Sigmoid colon (tissue), 7 donors: ENCODE data around the gene GIGYF2. TPM values are rescaled to one million over a fixed set of nuclear protein-coding genes. Genes with fewer than 3 reads are reported as not detected.

Experiments
- DNase-seq: peaks from one replicate; pipeline ENCODE4 v3.0.0-alpha.2; 2019
- H3K27ac ChIP-seq, 4 donors: fragments of 200-600 bp; sonication (generic); one replicate each; pipeline ENCODE4 v1.5.1; 2016 to 2019; ENCODE audit warnings: mild to moderate bottlenecking in 1 of 4
- H3K27me3 ChIP-seq, 3 donors: fragments of 200-600 bp; sonication (generic); one replicate each; pipeline ENCODE4 v1.5.1; 2019; ENCODE audit warnings: mild to moderate bottlenecking in 1 of 3
- H3K36me3 ChIP-seq, 4 donors: fragments of 200-600 bp; sonication (generic); one replicate each; pipeline ENCODE4 v1.5.1; 2016 to 2019
- H3K4me1 ChIP-seq, 4 donors: fragments of 200-600 bp; sonication (generic); one replicate each; pipeline ENCODE4 v1.5.1; 2017 to 2019
- H3K4me3 ChIP-seq, 4 donors: fragments of 200-600 bp; sonication (generic); one replicate each; pipeline ENCODE4 v1.5.1; 2017 to 2019; ENCODE audit warnings: mild to moderate bottlenecking in 2 of 4, moderate library complexity in 1 of 4
- H3K9me3 ChIP-seq, 4 donors: fragments of 200-600 bp in 3 of 4; sonication (generic) in 3 of 4; one replicate each; pipeline versions ENCODE4 v1.5.1 to v1.6.1; 2013 to 2019
- CTCF ChIP-seq, 4 experiments: fragments of 450-650 bp in 3 of 4; fragments of 200-600 bp in 1 of 4; IDR thresholded peaks; one replicate each; pipeline ENCODE4 v1.5.1; 2016 to 2019; ENCODE audit warnings: antibody characterized with exemption in 4 of 4, mild to moderate bottlenecking in 3 of 4, moderate library complexity in 2 of 4
- EP300 ChIP-seq, 4 donors: sonication (generic); formaldehyde crosslinking; IDR thresholded peaks; one replicate each; pipeline ENCODE4 v1.6.1; 2017; ENCODE audit warnings: antibody characterized with exemption in 4 of 4
- POLR2A ChIP-seq, 2 donors: fragments of 450-650 bp; IDR thresholded peaks; one replicate each; pipeline ENCODE4 v1.6.1; 2016; ENCODE audit warnings: antibody characterized with exemption in 2 of 2, mild to moderate bottlenecking in 2 of 2, moderate library complexity in 2 of 2
- POLR2AphosphoS5 ChIP-seq, 4 donors: sonication (generic); formaldehyde crosslinking; IDR thresholded peaks; one replicate each; pipeline ENCODE4 v1.6.1; 2017; ENCODE audit warnings: antibody characterized with exemption in 4 of 4
- WGBS, 2 donors: extraction: QIAGEN DNeasy Blood & Tissue Kit; methylation state at CpG; one replicate each; pipeline ENCODE4 v1.1.7; 2013; 5-methylcytosine and 5-hydroxymethylcytosine counted together
- intact Hi-C: fragments of 100-400 bp; cut with DNase I; formaldehyde crosslinking; loops from one replicate; pipeline ENCODE4 v1.15.1; 2023
- polyA plus RNA-seq, 3 donors: library from polyadenylated mRNA; stranded (reverse); fragments of 200-250 nt; gene quantifications; one replicate each; pipeline ENCODE4 v1.2.3, GENCODE V29; 2013
- small RNA-seq, 3 donors: library from RNA; depleted of rRNA; stranded (forward); fragments of <200 nt; gene quantifications; one replicate each; pipeline ENCODE3, GENCODE V24; 2016
- total RNA-seq, 4 donors: library from RNA; depleted of rRNA; stranded (reverse); fragments of >200 nt; gene quantifications; one replicate each; pipeline ENCODE4 v1.1.0, GENCODE V29; 2016
- donor health status: healthy with polysubstance abuse.
- donor health status: Bipolar disorder and iron deficiency.
- donor health status: healthy.

GIGYF2 gene
- total and polyA plus RNA-seq, 7 donors = 10.2 to 90.0 (median 62.9) TPM

- no peak overlapping the region for H3K4me3 ChIP-seq
- no peak for DNase-seq
- WGBS, 2 donors = 76 to 83% methylated on average over 6 of the region's 6 CpGs
- H3K4me1 ChIP-seq = no peaks in the 10 kb centered on the region
- H3K9me3 ChIP-seq = peaks cover 0 to 3% (median 0%) of the 10 kb centered on the region in 4 donors
- intact Hi-C loops = no loop called here
- H3K36me3 ChIP-seq = no peaks in the 10 kb centered on the region
- H3K27ac ChIP-seq = no peak overlapping the region
- no peak for TF ChIP-seq POLR2AphosphoS5 (IDR thresholded peaks at IDR 0.05)
- TF ChIP-seq CTCF (IDR thresholded peaks at IDR 0.05) = no peak
- no peak for TF ChIP-seq POLR2A (IDR thresholded peaks at IDR 0.05)
- TF ChIP-seq EP300 (IDR thresholded peaks at IDR 0.05) = no peak
- H3K27me3 ChIP-seq = peaks cover 0 to 20% (median 0%) of the 10 kb centered on the region in 3 donors
Measured at GRCh38 chr2:232908695-232909094, 211.6 kb downstream of the GIGYF2 start.

Small RNAs within 50 kb of the gene (small RNA-seq; reads per million reads assigned to genes)
- gene RF00019 = 0 reads per million in 3 donors
- gene RN7SL359P = 0 to 0.42 (median 0) reads per million in 3 donors
- 0 reads per million in 3 donors for gene RNU6-107P

Other genes with a start within 250 kb of the GIGYF2 start
- gene ALPI, start 241.2 kb upstream of the GIGYF2 start, total RNA-seq = not detected
- 10 to 100 TPM in 1 of 3 donors, 1 to 10 TPM in 2; 5.3 to 10.2 (median 7.2) TPM for gene ALPI, start 241.2 kb upstream of the GIGYF2 start, polyA plus RNA-seq
- gene ECEL1, start 209.5 kb upstream of the GIGYF2 start, total RNA-seq = 1 to 10 TPM in 2 of 4 donors, under 1 TPM in 2; 0.16 to 6.1 (median 1.0) TPM
- gene ECEL1, start 209.5 kb upstream of the GIGYF2 start, polyA plus RNA-seq = under 1 TPM in 1 of 3 donors, not detected in 2; 0.61 TPM
- gene PRSS56, start 176.9 kb upstream of the GIGYF2 start, total RNA-seq = not detected
- gene PRSS56, start 176.9 kb upstream of the GIGYF2 start, polyA plus RNA-seq = not detected
- not detected for gene CHRND, start 171.2 kb upstream of the GIGYF2 start, total RNA-seq
- gene CHRND, start 171.2 kb upstream of the GIGYF2 start, polyA plus RNA-seq = not detected
- not detected for gene CHRNG, start 157.6 kb upstream of the GIGYF2 start, total RNA-seq
- gene CHRNG, start 157.6 kb upstream of the GIGYF2 start, polyA plus RNA-seq = not detected
- 1 to 10 TPM; 2.1 to 4.2 (median 3.1) TPM for gene TIGD1, start 146.8 kb upstream of the GIGYF2 start, total RNA-seq
- gene TIGD1, start 146.8 kb upstream of the GIGYF2 start, polyA plus RNA-seq = 1 to 10 TPM in 1 of 3 donors, under 1 TPM in 2; 0.23 to 3.4 (median 0.60) TPM
- 10 to 100 TPM; 42.5 to 55.1 (median 48.4) TPM for gene EIF4E2, start 146.6 kb upstream of the GIGYF2 start, total RNA-seq
- gene EIF4E2, start 146.6 kb upstream of the GIGYF2 start, polyA plus RNA-seq = 100 to 1,000 TPM in 1 of 3 donors, 10 to 100 TPM in 2; 85.5 to 131 (median 98.5) TPM
- gene EFHD1, start 63.7 kb upstream of the GIGYF2 start, total RNA-seq = 1 to 10 TPM; 3.5 to 8.7 (median 6.3) TPM
- 1 to 10 TPM in 2 of 3 donors, under 1 TPM in 1; 0.92 to 4.2 (median 3.3) TPM for gene EFHD1, start 63.7 kb upstream of the GIGYF2 start, polyA plus RNA-seq
- gene KCNJ13, start 79.2 kb downstream of the GIGYF2 start, total RNA-seq = not detected
- gene KCNJ13, start 79.2 kb downstream of the GIGYF2 start, polyA plus RNA-seq = under 1 TPM in 2 of 3 donors, not detected in 1; 0.03 to 0.92 TPM
- gene SNORC, start 172.9 kb downstream of the GIGYF2 start, total RNA-seq = 1 to 10 TPM in 2 of 4 donors, under 1 TPM in 2; under 0.01 to 1.9 (median 0.71) TPM
- 10 to 100 TPM in 1 of 3 donors, 1 to 10 TPM in 2; 7.2 to 13.2 (median 8.8) TPM for gene SNORC, start 172.9 kb downstream of the GIGYF2 start, polyA plus RNA-seq